ENCODE measurements around the gene NPAS3. TPM values are rescaled to one million over a fixed set of nuclear protein-coding genes. Genes with fewer than 3 reads are reported as not detected.

The NPAS3 gene
- total and polyA plus RNA-seq, 2 of the 8 experiments (the other 6 are each of a cell fraction or from before 2014, with no cell fraction given) = 0.11 to 0.60 TPM

GRCh38 chr14:33653308-33653695, 714.6 kb downstream of the NPAS3 start:
- ChIA-PET POLR2A (ENCODE audit: partially characterized antibody) (no interaction called here), CTCF (ENCODE audit: partially characterized antibody) (interaction anchor here (0.9 to 1.9 kb wide), 4 partner anchors 10 to 139 kb away, joined by 3 to 8 read pairs (median 4); no protein-coding TSS in a partner anchor)
- Histone ChIP-seq H4K91ac (replicated peaks; ENCODE audit: insufficient read length, low read length) (no peak overlapping the region), H3K56ac (replicated peaks; ENCODE audit: insufficient read length, low read depth, low read length) (no peak overlapping the region), H4K20me1 (replicated peaks in 1 of 2; ENCODE audit: control insufficient read depth in 1 of 2, insufficient read depth in 2 of 2, low read length in 2 of 2) (no peaks in the 10 kb centered on the region), H3K9me3 (ENCODE audit: insufficient read depth in 2 of 2, low read depth in 1 of 2, low read length in 1 of 2) (no peaks in the 10 kb centered on the region), H3K18ac (ENCODE audit: extremely low read depth, low read length) (no peak overlapping the region), H2AK5ac (ENCODE audit: low read depth, low read length) (no peak overlapping the region), H3K23ac (ENCODE audit: insufficient read length) (no peak overlapping the region), H4K8ac (ENCODE audit: extremely low read depth, insufficient read depth, low read length) (no peak overlapping the region), H3K4me2 (ENCODE audit: insufficient read depth in 1 of 2, low read depth in 2 of 2, low read length in 2 of 2) (no peak overlapping the region), H3K27me3 (replicated peaks in 1 of 4; ENCODE audit: control insufficient read depth in 3 of 4, extremely low read depth in 1 of 4, insufficient read depth in 3 of 4, low read length in 3 of 4) (no peaks in the 10 kb centered on the region), H2BK15ac (ENCODE audit: low read length) (no peak overlapping the region), H3K79me1 (ENCODE audit: low read depth, low read length) (no peaks in the 10 kb centered on the region), H3K23me2 (ENCODE audit: low read depth, low read length) (no peaks in the 10 kb centered on the region), H3K14ac (ENCODE audit: insufficient read length) (no peak overlapping the region), H3K27ac (ENCODE audit: low read depth, low read length) (no peak overlapping the region), H3K79me2 (ENCODE audit: control insufficient read depth in 1 of 2, insufficient read depth in 2 of 2, low read length in 2 of 2) (no peaks in the 10 kb centered on the region), H4K5ac (ENCODE audit: insufficient read length, low read depth, low read length) (no peak overlapping the region), H2BK5ac (ENCODE audit: low read depth, low read length) (no peak overlapping the region), H2BK20ac (ENCODE audit: low read length) (no peak overlapping the region), H2BK12ac (ENCODE audit: low read depth, low read length) (no peak overlapping the region), H3K36me3 (ENCODE audit: control insufficient read depth in 2 of 4, insufficient read depth in 4 of 4, low read length in 3 of 4) (no peaks in the 10 kb centered on the region), H2AFZ (ENCODE audit: low read length) (no peak overlapping the region), H2BK120ac (replicated peaks; ENCODE audit: low read depth, low read length) (no peak overlapping the region), H3K4me1 (replicated peaks in 1 of 4; ENCODE audit: control insufficient read depth in 3 of 4, insufficient read depth in 4 of 4, low read length in 3 of 4) (no peaks in the 10 kb centered on the region), H3K9ac (replicated peaks in 1 of 4; ENCODE audit: extremely low read depth in 1 of 4, low read depth in 3 of 4, low read length in 3 of 4) (no peak overlapping the region), H3K4me3 (ENCODE audit: extremely low read depth in 1 of 4, insufficient read depth in 2 of 4, low read depth in 3 of 4, low read length in 4 of 4) (no peak overlapping the region), H3K4ac (replicated peaks; ENCODE audit: insufficient read length, low read depth, low read length) (no peak overlapping the region)
- DNase-seq (ENCODE audit: low read depth in 1 of 2, low spot score in 2 of 2) (no peak), FAIRE-seq (no peak)
- 91% methylated on average over 6 of the region's 6 CpGs; no CpG with 5 or more reads in 1 of the 2 experiments for WGBS, 2 experiments (ENCODE audit: extremely low coverage in 1 of 2, insufficient coverage in 1 of 2, insufficient read length in 1 of 2, insufficient replicate concordance in 2 of 2, low coverage in 1 of 2, low lambda C conversion rate in 2 of 2, missing lambda C conversion rate in 1 of 2)
- TF ChIP-seq CBX8 (IDR thresholded peaks at IDR 0.05; ENCODE audit: borderline replicate concordance, low read depth, low read length) (no peak), RXRA (IDR thresholded peaks at IDR 0.05; ENCODE audit: insufficient read depth, low read depth, low read length) (no peak), TAF1 (IDR thresholded peaks at IDR 0.05; ENCODE audit: low read depth, low read length) (no peak), HDAC2 (IDR thresholded peaks at IDR 0.05; ENCODE audit: borderline replicate concordance in 1 of 2, low read depth in 2 of 2, low read length in 2 of 2) (no peak), RBBP5 (IDR thresholded peaks at IDR 0.05; ENCODE audit: borderline replicate concordance, low read depth, low read length) (no peak), MAFK (IDR thresholded peaks at IDR 0.05; ENCODE audit: low read depth, low read length) (no peak), SIRT6 (IDR thresholded peaks at IDR 0.05; ENCODE audit: low read length) (no peak), KDM1A (IDR thresholded peaks at IDR 0.05; ENCODE audit: borderline replicate concordance, low read length) (no peak), ASH2L (IDR thresholded peaks at IDR 0.05; ENCODE audit: low read length) (no peak), KDM4A (IDR thresholded peaks at IDR 0.05; ENCODE audit: low read depth, low read length, severe bottlenecking) (no peak), TEAD4 (IDR thresholded peaks at IDR 0.05; ENCODE audit: low read depth, low read length) (no peak), SUZ12 (IDR thresholded peaks at IDR 0.05; ENCODE audit: low read length) (no peak), MAX (IDR thresholded peaks at IDR 0.05) (no peak), EGR1 (IDR thresholded peaks at IDR 0.05; ENCODE audit: borderline replicate concordance, low read depth, low read length) (no peak), PHF8 (conservative IDR thresholded peaks at IDR 0.05; ENCODE audit: low read depth, low read length) (no peak)

Data from H1 (cell line).